Tibial nerve (tissue), 4 donors: Measurements from ENCODE around the gene SAG.

ENCODE experiments used
- EP300 ChIP-seq, 2 donors: sonication (generic); formaldehyde crosslinking; IDR thresholded peaks; one replicate each; pipeline ENCODE4 v1.6.1; 2017; ENCODE audit warnings: antibody characterized with exemption in 2 of 2, mild to moderate bottlenecking in 1 of 2
- TF ChIP-seq, protein P1 (sequence below), 5 experiments: fragments of 200-600 bp in 3 of 5; fragments of 450-650 bp in 2 of 5; sonication (generic) in 3 of 5; IDR thresholded peaks; one replicate each; pipeline ENCODE4 v1.5.1; 2016 to 2019; ENCODE audit warnings: antibody characterized with exemption in 5 of 5, mild to moderate bottlenecking in 3 of 5, moderate library complexity in 2 of 5

DNA sequence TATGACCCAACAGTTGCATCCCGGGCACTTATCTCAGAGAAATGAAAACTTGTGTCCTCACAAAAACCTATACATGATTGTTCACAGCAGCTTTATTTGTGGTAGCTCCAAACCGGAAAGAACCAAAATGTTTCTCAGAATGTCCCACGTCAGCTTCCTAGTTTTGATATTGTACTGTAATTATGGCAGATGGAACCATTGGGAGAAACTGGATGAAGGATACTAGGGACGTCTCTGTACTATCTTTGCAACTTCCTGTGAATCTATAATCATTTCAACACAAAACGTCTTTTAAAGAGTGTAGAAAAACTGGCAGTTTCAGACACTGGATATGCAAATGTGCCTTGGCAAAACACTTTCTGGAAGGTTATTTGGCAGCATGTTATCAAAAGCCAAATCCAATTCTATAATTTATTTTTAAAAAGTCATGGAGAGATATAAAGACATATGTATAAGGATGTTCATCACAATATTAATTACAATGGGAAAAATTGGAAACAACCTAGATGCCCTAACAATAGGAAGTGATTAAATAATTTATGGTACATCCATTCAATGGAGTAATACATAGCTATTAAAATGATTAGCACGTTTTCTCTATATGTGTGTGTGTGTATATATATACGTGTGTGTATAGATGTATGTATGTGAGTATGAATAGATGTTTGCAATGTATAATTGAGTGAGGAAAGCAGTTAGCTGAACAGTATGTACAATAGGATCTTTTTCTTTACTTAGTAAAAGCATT, 9.8 kb downstream of the SAG start:
- no peak for TF ChIP-seq EP300 (IDR thresholded peaks at IDR 0.05)
- TF ChIP-seq, protein P1, sequence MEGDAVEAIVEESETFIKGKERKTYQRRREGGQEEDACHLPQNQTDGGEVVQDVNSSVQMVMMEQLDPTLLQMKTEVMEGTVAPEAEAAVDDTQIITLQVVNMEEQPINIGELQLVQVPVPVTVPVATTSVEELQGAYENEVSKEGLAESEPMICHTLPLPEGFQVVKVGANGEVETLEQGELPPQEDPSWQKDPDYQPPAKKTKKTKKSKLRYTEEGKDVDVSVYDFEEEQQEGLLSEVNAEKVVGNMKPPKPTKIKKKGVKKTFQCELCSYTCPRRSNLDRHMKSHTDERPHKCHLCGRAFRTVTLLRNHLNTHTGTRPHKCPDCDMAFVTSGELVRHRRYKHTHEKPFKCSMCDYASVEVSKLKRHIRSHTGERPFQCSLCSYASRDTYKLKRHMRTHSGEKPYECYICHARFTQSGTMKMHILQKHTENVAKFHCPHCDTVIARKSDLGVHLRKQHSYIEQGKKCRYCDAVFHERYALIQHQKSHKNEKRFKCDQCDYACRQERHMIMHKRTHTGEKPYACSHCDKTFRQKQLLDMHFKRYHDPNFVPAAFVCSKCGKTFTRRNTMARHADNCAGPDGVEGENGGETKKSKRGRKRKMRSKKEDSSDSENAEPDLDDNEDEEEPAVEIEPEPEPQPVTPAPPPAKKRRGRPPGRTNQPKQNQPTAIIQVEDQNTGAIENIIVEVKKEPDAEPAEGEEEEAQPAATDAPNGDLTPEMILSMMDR (IDR thresholded peaks at IDR 0.05) = no peak
